H9 (cell line): Measurements from ENCODE around the gene NR5A1. TPM values are rescaled to one million over a fixed set of nuclear protein-coding genes. Genes with fewer than 3 reads are reported as not detected.

Source experiments
- DNase-seq: peaks from one replicate; pipeline ENCODE4 v3.0.0-alpha.2; 2017
- H2AFZ ChIP-seq: one replicate; pipeline ENCODE4 v1.6.1; 2013; ENCODE audit warnings: mild to moderate bottlenecking, low read length, control low read depth, moderate library complexity
- H2AK5ac ChIP-seq: 2 replicates; pipeline ENCODE4 v1.6.1; 2013; ENCODE audit warnings: low read length, control low read depth, mixed read lengths; ENCODE audit not compliant: insufficient read length
- H2BK120ac ChIP-seq: one replicate; pipeline ENCODE4 v1.6.1; 2013; ENCODE audit warnings: low read depth, mild to moderate bottlenecking, low read length, control low read depth, inconsistent platforms; ENCODE audit not compliant: poor library complexity, severe bottlenecking
- H2BK12ac ChIP-seq: 2 replicates; pipeline ENCODE4 v1.6.1; 2013; ENCODE audit warnings: low read length, control low read depth, mixed read lengths, low read depth; ENCODE audit not compliant: insufficient read length
- H2BK15ac ChIP-seq: 2 replicates; pipeline ENCODE4 v1.6.1; 2013; ENCODE audit warnings: low read depth, low read length, control low read depth
- H2BK20ac ChIP-seq: one replicate; pipeline ENCODE4 v1.6.1; 2013; ENCODE audit warnings: low read depth, mild to moderate bottlenecking, low read length, control low read depth, inconsistent platforms; ENCODE audit not compliant: poor library complexity, severe bottlenecking
- H2BK5ac ChIP-seq: 2 replicates; pipeline ENCODE4 v1.6.1; 2013; ENCODE audit warnings: low read length, control low read depth, mixed read lengths; ENCODE audit not compliant: insufficient read length
- H3K14ac ChIP-seq: 2 replicates; pipeline ENCODE4 v1.6.1; 2013; ENCODE audit warnings: low read length, control low read depth; ENCODE audit not compliant: insufficient read depth
- H3K18ac ChIP-seq: 2 replicates; pipeline ENCODE4 v1.6.1; 2013; ENCODE audit warnings: low read depth, mild to moderate bottlenecking, mixed read lengths, low read length, control low read depth; ENCODE audit not compliant: insufficient read length
- H3K23ac ChIP-seq: 2 replicates; pipeline ENCODE4 v1.6.1; 2013; ENCODE audit warnings: low read length, control low read depth, mixed read lengths, low read depth; ENCODE audit not compliant: insufficient read length
- H3K23me2 ChIP-seq: 2 replicates; pipeline ENCODE4 v1.6.1; 2013; ENCODE audit warnings: low read depth, mild to moderate bottlenecking, mixed read lengths, low read length, control low read depth; ENCODE audit not compliant: insufficient read length, poor library complexity, severe bottlenecking
- H3K27ac ChIP-seq: 2 replicates; pipeline ENCODE4 v1.5.1; 2013; ENCODE audit warnings: low read length, control low read depth, mixed read lengths, low read depth; ENCODE audit not compliant: insufficient read length
- H3K27me3 ChIP-seq: 2 replicates; pipeline ENCODE4 v1.6.1; 2013; ENCODE audit warnings: low read length, control low read depth, inconsistent platforms; ENCODE audit not compliant: insufficient read depth
- H3K4ac ChIP-seq: 2 replicates; pipeline ENCODE4 v1.6.1; 2013; ENCODE audit warnings: low read depth, mild to moderate bottlenecking, control low read depth, inconsistent platforms, low read length, moderate library complexity
- H3K4me1 ChIP-seq: 2 replicates; pipeline ENCODE4 v1.6.1; 2013; ENCODE audit warnings: low read length, control low read depth, inconsistent platforms; ENCODE audit not compliant: insufficient read depth
- H3K4me2 ChIP-seq: 2 replicates; pipeline ENCODE4 v1.6.1; 2013; ENCODE audit warnings: low read length, control low read depth, mixed read lengths; ENCODE audit not compliant: insufficient read length, insufficient read depth
- H3K56ac ChIP-seq: 2 replicates; pipeline ENCODE4 v1.6.1; 2013; ENCODE audit warnings: low read depth, mild to moderate bottlenecking, mixed read lengths, low read length, control low read depth; ENCODE audit not compliant: insufficient read length
- H3K79me1 ChIP-seq: 2 replicates; pipeline ENCODE4 v1.6.1; 2013; ENCODE audit warnings: low read depth, mild to moderate bottlenecking, moderate library complexity, low read length, control low read depth, inconsistent platforms; ENCODE audit not compliant: insufficient read depth, poor library complexity, severe bottlenecking
- H3K79me2 ChIP-seq: 2 replicates; pipeline ENCODE4 v1.6.1; 2013; ENCODE audit warnings: low read length, control low read depth, inconsistent platforms; ENCODE audit not compliant: insufficient read depth
- H3K9ac ChIP-seq: 2 replicates; pipeline ENCODE4 v1.6.1; 2013; ENCODE audit warnings: low read length, control low read depth, mixed read lengths; ENCODE audit not compliant: insufficient read length; ENCODE audit errors: extremely low read depth
- H3K9me3 ChIP-seq: one replicate; pipeline ENCODE4 v1.6.1; 2013; ENCODE audit warnings: low read depth, low read length, inconsistent platforms; ENCODE audit not compliant: control insufficient read depth
- H3T11ph ChIP-seq: one replicate; pipeline ENCODE4 v1.6.1; 2013; ENCODE audit warnings: mild to moderate bottlenecking, low read length, control low read depth, inconsistent platforms
- H4K20me1 ChIP-seq: one replicate; pipeline ENCODE4 v1.6.1; 2013; ENCODE audit not compliant: control insufficient read depth, insufficient read length, insufficient read depth
- H4K5ac ChIP-seq: 2 replicates; pipeline ENCODE4 v1.6.1; 2013; ENCODE audit warnings: low read depth, mild to moderate bottlenecking, mixed read lengths, low read length, control low read depth; ENCODE audit not compliant: insufficient read length
- H4K8ac ChIP-seq: replicated peaks from 2 replicates; pipeline ENCODE4 v1.6.1; 2013; ENCODE audit warnings: low read length, control low read depth, mixed read lengths, low read depth; ENCODE audit not compliant: insufficient read length
- H4K91ac ChIP-seq: 2 replicates; pipeline ENCODE4 v1.6.1; 2013; ENCODE audit warnings: low read depth, mild to moderate bottlenecking, moderate library complexity, mixed read lengths, low read length, control low read depth; ENCODE audit not compliant: insufficient read length
- H3K27ac Mint-ChIP-seq, 3 experiments: 2 replicates in 2 of 3; 3 replicates in 1 of 3; pipeline ENCODE4 v1.8.0; 2020 to 2021; ENCODE audit warnings: mixed read lengths in 3 of 3, mild to moderate bottlenecking in 1 of 3, moderate library complexity in 1 of 3
- H3K27me3 Mint-ChIP-seq: 2 replicates; pipeline ENCODE4 v1.8.0; 2021; ENCODE audit warnings: low read depth, mild to moderate bottlenecking, moderate library complexity, mixed read lengths
- H3K36me3 Mint-ChIP-seq, 3 experiments: 2 replicates in 2 of 3; 3 replicates in 1 of 3; pipeline ENCODE4 v1.8.0; 2020 to 2021; ENCODE audit warnings: low read depth in 3 of 3, mixed read lengths in 3 of 3; ENCODE audit not compliant: insufficient read depth in 1 of 3
- H3K4me1 Mint-ChIP-seq, 2 experiments: 2 replicates each; pipeline ENCODE4 v1.8.0; 2020; ENCODE audit warnings: mixed read lengths in 2 of 2
- H3K4me3 Mint-ChIP-seq, 2 experiments: 2 replicates in 1 of 2; 3 replicates in 1 of 2; pipeline ENCODE4 v1.8.0; 2020 to 2021; ENCODE audit warnings: mild to moderate bottlenecking in 2 of 2, mixed read lengths in 2 of 2, moderate library complexity in 1 of 2
- H3K9me3 Mint-ChIP-seq, 2 experiments: 2 replicates in 1 of 2; 3 replicates in 1 of 2; pipeline ENCODE4 v1.8.0; 2020; ENCODE audit warnings: mild to moderate bottlenecking in 2 of 2, mixed read lengths in 2 of 2, moderate library complexity in 1 of 2
- WGBS: extraction: QIAGEN DNeasy Blood & Tissue Kit; methylation state at CpG from one replicate; pipeline ENCODE4 v1.1.7; 2013; ENCODE audit warnings: missing lambda C conversion rate, low lambda C conversion rate, mixed read lengths; ENCODE audit not compliant: insufficient read length; ENCODE audit errors: extremely low coverage; 5-methylcytosine and 5-hydroxymethylcytosine counted together
- total RNA-seq: library from RNA; stranded (reverse); gene quantifications from 2 replicates; pipeline ENCODE4 v1.2.1, GENCODE V29; 2021
- TF ChIP-seq, protein P1 (sequence below): fragments of 200-600 bp; sonication (generic); conservative IDR thresholded peaks from 3 replicates; pipeline ENCODE4 v1.8.0; 2021; ENCODE audit warnings: antibody characterized with exemption, mild to moderate bottlenecking

Gene NR5A1
- total RNA-seq, 1 experiment from 2014 or later, result 0.37 TPM

DNA sequence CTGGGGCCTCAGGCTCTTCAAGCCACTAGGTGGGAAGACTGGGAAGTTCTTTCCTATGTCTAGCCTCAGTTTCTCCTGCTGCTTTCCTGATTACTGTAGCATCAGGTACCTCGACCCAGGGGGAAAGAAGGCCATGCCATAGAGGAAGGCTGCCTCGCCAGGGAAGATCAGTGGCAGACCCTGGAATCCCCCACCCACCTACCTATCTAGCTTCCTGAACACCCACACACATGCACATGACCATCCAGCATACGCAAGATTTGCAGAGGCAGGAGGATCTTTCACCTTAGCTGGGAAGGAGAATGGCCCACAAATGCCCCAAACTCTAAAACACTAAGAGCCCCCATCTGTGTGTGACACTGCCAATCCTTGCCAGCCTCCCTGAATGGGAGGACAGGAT lies 8.0 kb downstream of the NR5A1 start:
- Mint-ChIP-seq H3K27ac (no peak overlapping the region), H3K4me1 (peaks cover 4 to 32% of the 10 kb centered on the region in 2 experiments; a peak in 3 of 4 replicates), H3K27me3 (peaks cover 54% of the 10 kb centered on the region), H3K4me3 (no peak overlapping the region), H3K9me3 (peaks cover 0 to 5% of the 10 kb centered on the region in 2 experiments; a peak in 3 of 5 replicates), H3K36me3 (no peaks in the 10 kb centered on the region)
- Histone ChIP-seq H3K4ac (no peak overlapping the region), H3K79me1 (no peaks in the 10 kb centered on the region), H2BK15ac (no peak overlapping the region), H2AK5ac (no peak overlapping the region), H4K20me1 (no peaks in the 10 kb centered on the region), H3K9me3 (no peaks in the 10 kb centered on the region), H3K23me2 (peaks cover 5% of the 10 kb centered on the region), H3K23ac (no peak overlapping the region), H4K91ac (no peak overlapping the region), H3K27ac (no peak overlapping the region), H3K27me3 (peaks cover 25% of the 10 kb centered on the region), H3K14ac (no peak overlapping the region), H3T11ph (no peak overlapping the region), H3K56ac (no peak overlapping the region), H3K18ac (no peak overlapping the region), H3K4me1 (no peaks in the 10 kb centered on the region), H2BK5ac (no peak overlapping the region), H4K5ac (no peak overlapping the region), H3K79me2 (no peaks in the 10 kb centered on the region), H2BK12ac (no peak overlapping the region), H2BK120ac (no peak overlapping the region), H2BK20ac (no peak overlapping the region), H2AFZ (no peak overlapping the region), H3K9ac (no peak overlapping the region), H4K8ac (no peak overlapping the region), H3K4me2 (no peak overlapping the region)
- WGBS, result no CpG with 5 or more reads among the region's 3 CpGs
- TF ChIP-seq, protein P1, sequence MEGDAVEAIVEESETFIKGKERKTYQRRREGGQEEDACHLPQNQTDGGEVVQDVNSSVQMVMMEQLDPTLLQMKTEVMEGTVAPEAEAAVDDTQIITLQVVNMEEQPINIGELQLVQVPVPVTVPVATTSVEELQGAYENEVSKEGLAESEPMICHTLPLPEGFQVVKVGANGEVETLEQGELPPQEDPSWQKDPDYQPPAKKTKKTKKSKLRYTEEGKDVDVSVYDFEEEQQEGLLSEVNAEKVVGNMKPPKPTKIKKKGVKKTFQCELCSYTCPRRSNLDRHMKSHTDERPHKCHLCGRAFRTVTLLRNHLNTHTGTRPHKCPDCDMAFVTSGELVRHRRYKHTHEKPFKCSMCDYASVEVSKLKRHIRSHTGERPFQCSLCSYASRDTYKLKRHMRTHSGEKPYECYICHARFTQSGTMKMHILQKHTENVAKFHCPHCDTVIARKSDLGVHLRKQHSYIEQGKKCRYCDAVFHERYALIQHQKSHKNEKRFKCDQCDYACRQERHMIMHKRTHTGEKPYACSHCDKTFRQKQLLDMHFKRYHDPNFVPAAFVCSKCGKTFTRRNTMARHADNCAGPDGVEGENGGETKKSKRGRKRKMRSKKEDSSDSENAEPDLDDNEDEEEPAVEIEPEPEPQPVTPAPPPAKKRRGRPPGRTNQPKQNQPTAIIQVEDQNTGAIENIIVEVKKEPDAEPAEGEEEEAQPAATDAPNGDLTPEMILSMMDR, result no peak
- DNase-seq, result no peak
